GM20431 (cell line): Measurements from ENCODE around the gene PAQR8.

Source experiments
- in situ Hi-C: fragments of 300-500 bp; cut with MseI, MboI; formaldehyde crosslinking; loops from one replicate; pipeline ENCODE4 v1.15.0; 2020; ENCODE audit warnings: low sequenced_read_pairs; ENCODE audit not compliant: unreplicated experiment

Gene PAQR8

GRCh38 chr6:52361945-52362442 lies at the start of gene PAQR8:
Gene PAQR8, plus strand, starts transcription at chr6:52362151. Its CDS starts 41,063 bp downstream, at chr6:52403214.
- in situ Hi-C loops = no loop called here

GRCh38 chr6:52312461-52312860 lies 49.5 kb upstream of the PAQR8 start:
- in situ Hi-C loops = no loop called here

DNA sequence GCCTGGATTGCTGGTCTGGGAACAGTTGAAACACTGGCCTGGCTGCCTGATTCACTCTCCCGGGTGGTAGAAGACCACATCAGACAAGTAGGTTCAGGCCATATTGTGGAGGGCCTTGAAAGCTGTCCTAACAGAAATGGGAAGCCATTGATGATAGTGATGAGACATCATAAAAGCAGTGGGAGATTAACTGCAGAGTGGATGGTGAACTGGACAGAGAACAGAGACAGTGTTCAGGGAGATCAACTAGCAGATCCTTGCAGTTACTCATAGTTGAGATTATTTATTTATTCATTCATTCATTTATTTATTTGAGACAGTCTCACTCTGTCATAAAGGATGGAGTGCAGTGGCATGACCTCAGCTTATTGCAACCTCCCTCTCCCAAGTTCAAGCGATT lies 47.2 kb upstream of the PAQR8 start:
- in situ Hi-C loops = no loop called here

DNA sequence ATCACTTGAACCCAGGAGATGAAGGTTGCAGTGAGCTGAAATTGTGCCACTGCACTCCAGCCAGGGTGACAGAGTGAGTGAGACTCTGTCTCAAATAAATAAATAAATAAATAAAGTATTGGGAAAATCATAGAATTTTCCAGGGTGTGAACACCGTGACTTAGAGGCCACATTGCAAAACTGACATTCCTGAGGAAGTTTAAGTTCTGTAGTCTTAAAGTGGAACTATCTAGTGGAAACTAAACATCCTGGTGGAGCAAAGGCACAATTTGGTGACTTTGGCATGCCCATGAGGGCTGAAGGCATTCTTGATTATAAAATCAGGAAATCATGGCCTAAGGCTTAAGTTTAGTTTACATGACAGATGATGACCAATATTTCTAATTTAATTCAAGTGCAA lies 44.7 kb upstream of the PAQR8 start:
- in situ Hi-C loops = no loop called here

DNA sequence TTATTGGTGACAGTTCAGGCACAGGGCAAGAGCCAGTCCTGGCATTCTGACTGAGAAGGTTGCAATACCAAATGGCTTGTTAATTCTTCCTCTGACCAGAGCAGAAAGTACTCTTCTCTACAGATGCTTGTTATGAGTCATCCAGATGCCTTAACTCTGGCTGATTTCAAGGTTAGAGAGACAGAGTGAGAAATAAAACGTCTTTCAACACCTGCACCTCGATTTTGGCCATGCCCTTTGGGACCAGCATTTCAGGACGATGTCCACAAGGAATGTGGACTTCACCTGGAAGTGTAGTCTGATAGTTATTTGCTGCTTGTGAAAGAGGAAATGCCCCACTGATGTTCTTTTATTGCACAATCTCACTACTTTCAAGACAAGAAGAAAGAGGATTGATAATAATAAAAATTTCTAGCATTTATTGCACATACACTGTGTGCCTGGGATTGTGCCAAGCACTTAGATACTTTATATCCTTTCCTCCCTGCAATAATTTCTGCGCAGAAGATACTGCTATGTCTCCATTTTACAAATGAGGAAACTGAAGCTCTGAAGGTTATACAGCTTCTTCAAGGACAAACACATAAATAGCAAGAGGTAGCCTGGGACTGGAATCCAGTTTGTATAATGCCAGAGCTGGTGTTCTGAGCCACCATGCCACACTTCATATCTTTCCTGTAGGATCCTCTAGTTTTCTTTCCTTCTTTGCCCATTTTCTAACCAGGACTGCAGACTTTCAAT lies 43.9 kb upstream of the PAQR8 start:
- in situ Hi-C loops = no loop called here

DNA sequence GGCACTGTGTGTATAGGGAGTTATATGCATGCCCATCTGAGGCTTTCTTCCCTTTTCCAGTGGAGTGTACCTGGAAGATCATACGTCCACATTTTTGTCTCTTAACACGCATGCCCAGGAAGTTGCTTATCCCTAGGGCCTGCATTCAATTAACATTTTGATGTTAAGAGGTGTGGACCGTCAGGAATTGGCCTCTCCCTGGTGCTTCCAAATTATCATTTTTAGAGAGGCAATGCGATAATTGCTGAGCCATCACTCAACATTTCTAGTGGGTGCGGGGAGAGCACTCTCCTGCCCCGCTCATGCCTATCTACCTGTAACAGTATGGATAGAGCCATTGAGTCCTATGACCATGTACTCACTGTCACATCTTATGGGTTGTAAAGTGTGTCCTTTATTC lies 37.8 kb upstream of the PAQR8 start:
- in situ Hi-C loops = no loop called here

GRCh38 chr6:52325695-52326471 lies 36.1 kb upstream of the PAQR8 start:
- in situ Hi-C loops = no loop called here

DNA sequence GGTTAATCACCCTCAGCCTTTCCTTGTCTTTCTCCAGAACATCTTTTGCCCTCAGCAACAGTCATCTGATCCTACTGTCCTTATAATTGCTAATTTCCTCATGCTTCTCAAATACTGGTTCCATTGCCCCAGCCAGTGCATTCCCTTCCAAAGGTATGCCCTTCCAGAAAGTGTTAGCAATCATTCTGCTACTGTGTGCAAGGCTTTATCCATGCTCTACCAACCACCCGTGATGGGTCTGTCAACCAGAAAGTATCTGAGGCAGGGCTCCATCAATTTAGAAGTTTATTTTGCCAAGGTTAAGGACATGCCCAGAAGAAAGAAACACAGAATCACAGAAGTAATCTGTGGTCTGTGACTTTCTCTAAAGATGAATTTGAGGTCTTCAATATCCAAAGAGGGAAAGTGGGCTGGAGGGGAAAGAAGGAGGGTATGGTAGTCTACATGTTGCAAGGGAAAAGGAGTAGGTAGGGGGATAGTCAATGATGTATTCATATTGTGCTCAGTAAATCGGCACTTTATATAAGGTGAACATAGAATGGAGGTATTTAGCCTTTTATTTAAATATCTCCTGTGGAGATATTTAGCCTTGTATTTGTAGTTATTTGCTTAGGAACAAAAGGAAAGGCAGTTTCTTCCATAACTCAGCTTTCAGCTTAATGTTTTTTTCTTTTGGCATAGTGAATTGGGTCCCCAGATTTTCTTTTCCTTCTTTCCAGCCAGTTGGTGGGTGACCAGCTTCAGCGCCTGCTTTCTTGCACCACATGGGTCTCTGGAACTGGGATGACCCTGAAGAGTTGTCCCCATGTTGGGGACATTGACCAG lies 35.2 kb upstream of the PAQR8 start:
- in situ Hi-C loops = no loop called here

DNA sequence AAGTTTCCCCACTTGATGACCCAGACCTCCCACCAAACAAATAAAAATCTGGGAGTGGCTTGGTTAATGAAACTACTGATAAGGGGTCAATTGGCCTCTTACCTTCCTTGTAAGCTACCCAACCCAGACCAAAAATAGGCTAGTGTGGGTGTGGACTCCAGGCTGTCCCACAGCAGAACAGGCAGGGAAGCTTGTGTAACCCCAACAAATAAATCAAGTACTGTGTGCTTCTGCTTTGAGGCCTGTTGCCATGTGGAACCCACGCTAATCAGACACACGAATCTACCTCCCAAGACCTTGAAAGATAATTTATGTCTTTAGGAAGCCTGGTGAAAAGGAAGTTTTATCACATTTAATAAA lies 33.7 kb upstream of the PAQR8 start:
- in situ Hi-C loops = no loop called here

- in situ Hi-C loops = no loop called here
Measured at GRCh38 chr6:52328729-52329128, 33.2 kb upstream of the PAQR8 start.

GRCh38 chr6:52330470-52330869 lies 31.5 kb upstream of the PAQR8 start:
- in situ Hi-C loops = no loop called here

GRCh38 chr6:52331793-52332457 lies 30.0 kb upstream of the PAQR8 start:
- in situ Hi-C loops = no loop called here

- in situ Hi-C loops = no loop called here
Measured at GRCh38 chr6:52333840-52334200, 28.1 kb upstream of the PAQR8 start.

- in situ Hi-C loops = no loop called here
Measured at GRCh38 chr6:52335576-52335975, 26.4 kb upstream of the PAQR8 start.

GRCh38 chr6:52336919-52337561 lies 24.9 kb upstream of the PAQR8 start:
- in situ Hi-C loops = no loop called here

DNA sequence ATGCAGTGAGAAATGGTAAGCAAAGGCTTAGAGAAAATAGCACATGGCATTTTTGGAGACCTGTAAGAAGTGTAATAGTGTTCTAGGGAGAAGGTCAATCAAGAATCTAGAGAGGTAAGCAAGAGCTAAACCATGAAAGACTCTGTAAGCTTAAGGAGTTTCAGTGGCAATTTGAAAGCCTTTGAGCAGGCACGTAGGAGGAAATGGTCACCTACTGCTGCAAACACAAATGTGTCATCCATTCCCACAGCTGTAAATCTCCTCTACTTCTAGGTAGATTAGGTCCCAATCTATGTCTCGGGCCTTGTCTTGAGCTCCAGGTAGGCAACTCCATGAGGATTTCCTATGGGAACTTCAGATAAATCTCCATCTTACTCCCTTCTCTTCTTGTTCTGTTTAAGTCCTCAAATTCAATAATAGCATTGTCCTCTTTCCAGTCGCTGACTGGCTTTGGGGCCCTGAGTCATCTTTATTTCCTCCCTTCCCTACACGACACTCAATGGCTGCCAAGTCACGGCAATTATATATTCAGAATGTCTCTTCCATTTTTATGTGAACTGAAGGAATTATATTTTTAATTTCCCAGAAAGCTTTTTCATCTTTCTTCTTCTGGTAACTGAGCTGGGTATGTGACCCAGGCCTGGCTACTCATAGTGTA lies 24.2 kb upstream of the PAQR8 start:
- in situ Hi-C loops = no loop called here

GRCh38 chr6:52340603-52340880 lies 21.4 kb upstream of the PAQR8 start:
- in situ Hi-C loops = no loop called here

GRCh38 chr6:52341561-52342260 lies 20.2 kb upstream of the PAQR8 start:
- in situ Hi-C loops = no loop called here

GRCh38 chr6:52345311-52345710 lies 16.6 kb upstream of the PAQR8 start:
- in situ Hi-C loops = no loop called here
